Kidney (tissue), 14 donors: Measurements from ENCODE around the gene TCF7L2. TPM values are rescaled to one million over a fixed set of nuclear protein-coding genes. Genes with fewer than 3 reads are reported as not detected.

Source experiments
- DNase-seq, 5 donors: peaks; one replicate each; pipeline ENCODE4 v3.0.0-alpha.2; 2013 to 2020
- FAIRE-seq: peaks from 2 replicates; lab custom pipeline; 2012; peaks lifted over from hg19 to GRCh38; lab: Jason Lieb, UNC
- H3K27ac ChIP-seq, 2 donors: one replicate each; pipeline ENCODE4 v1.7.0; 2013; ENCODE audit warnings: low read depth in 2 of 2, low read length in 2 of 2, inconsistent platforms in 1 of 2
- H3K27me3 ChIP-seq: one replicate; pipeline ENCODE4 v1.7.1; 2013; ENCODE audit warnings: low read length, inconsistent platforms; ENCODE audit not compliant: control insufficient read depth, insufficient read depth
- H3K36me3 ChIP-seq, 3 donors: one replicate each; pipeline versions ENCODE4 v1.7.0 to v1.7.1; 2013; ENCODE audit warnings: low read length in 3 of 3, control low read depth in 1 of 3, inconsistent platforms in 1 of 3; ENCODE audit not compliant: insufficient read depth in 3 of 3, control insufficient read depth in 2 of 3
- H3K4me1 ChIP-seq, 3 donors: one replicate each; pipeline versions ENCODE4 v1.7.0 to v1.7.1; 2013; ENCODE audit warnings: low read length in 3 of 3, inconsistent platforms in 1 of 3, low read depth in 1 of 3; ENCODE audit not compliant: control insufficient read depth in 2 of 3, insufficient read depth in 2 of 3
- H3K4me3 ChIP-seq, 3 donors: one replicate each; pipeline versions ENCODE4 v1.7.0 to v1.8.1; 2013; ENCODE audit warnings: low read length in 3 of 3, control low read depth in 1 of 3, inconsistent platforms in 1 of 3
- H3K9ac ChIP-seq, 3 donors: one replicate each; pipeline versions ENCODE4 v1.7.0 to v1.7.1; 2013; ENCODE audit warnings: low read length in 3 of 3, control low read depth in 1 of 3, inconsistent platforms in 1 of 3
- H3K9me3 ChIP-seq, 3 donors: one replicate each; pipeline versions ENCODE4 v1.7.0 to v1.7.1; 2013; ENCODE audit warnings: low read length in 3 of 3, control low read depth in 1 of 3, inconsistent platforms in 1 of 3; ENCODE audit not compliant: control insufficient read depth in 2 of 3, insufficient read depth in 1 of 3
- CTCF ChIP-seq: IDR thresholded peaks from 3 replicates; pipeline ENCODE4 v1.5.1; 2012; ENCODE audit warnings: mild to moderate bottlenecking, moderate library complexity, borderline replicate concordance; ENCODE audit not compliant: insufficient read depth; ENCODE audit errors: extremely low read depth
- intact Hi-C: fragments of 100-400 bp; cut with DNase I; formaldehyde crosslinking; loops from one replicate; pipeline ENCODE4 v1.11.1; 2022
- polyA plus RNA-seq: library from polyadenylated mRNA; stranded (reverse); fragments of 350-450 nt; fragmentation: Illumina TruSeq; extraction: RNeasy Lipid Tissue Mini Kit (QIAGEN cat#74804); gene quantifications from one replicate; pipeline ENCODE4 v1.2.3, GENCODE V29; 2014; ENCODE audit warnings: low read depth, low replicate concordance; ENCODE audit not compliant: insufficient read depth
- total RNA-seq: library from RNA; stranded (reverse); fragmentation: NEBNext Ultra II Directional; extraction: Animal tissue kit (Norgen Biotek cat#: 25700); gene quantifications from one replicate; pipeline ENCODE4 v1.2.1, GENCODE V29; 2021
- donor health status: control.
- donor health status: control.
- donor health status: control.
- donor health status: control.
- donor health status: control.
- donor health status: DM: yes; HTN: yes; CAD: no.
- donor health status: Normal renal cell carcinoma (clear cell type).

The TCF7L2 gene
- total and polyA plus RNA-seq, 2 donors from 2014 or later: 6.5 to 32.4 TPM

DNA sequence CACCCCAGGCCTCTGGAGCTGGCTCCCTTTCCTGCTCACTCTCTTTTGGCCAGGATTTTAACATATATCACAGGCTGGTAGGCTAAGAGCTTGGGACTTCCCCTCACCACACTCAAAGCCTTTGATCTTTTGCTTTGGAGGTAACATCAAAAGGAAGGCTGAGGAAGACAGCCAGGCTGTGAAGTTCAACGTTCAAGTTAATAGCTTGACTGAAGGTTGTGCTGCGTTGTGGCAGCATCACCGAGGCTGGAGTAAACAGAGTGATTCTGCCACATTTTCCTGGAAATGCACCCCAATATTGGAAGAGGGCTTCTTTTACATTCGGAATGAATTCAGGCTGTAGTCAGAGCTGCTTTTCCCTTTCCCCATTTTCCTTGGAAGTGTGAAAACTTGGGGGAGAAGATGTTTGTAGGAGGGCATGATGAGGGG is 57.3 kb downstream of the TCF7L2 start:
- Histone ChIP-seq H3K36me3 (no peaks in the 10 kb centered on the region), H3K9me3 (no peaks in the 10 kb centered on the region), H3K4me1 (peaks cover 0 to 7% (median 5%) of the 10 kb centered on the region in 3 donors), H3K4me3 (no peak overlapping the region), H3K9ac (no peak overlapping the region), H3K27me3 (no peaks in the 10 kb centered on the region), H3K27ac (no peak overlapping the region)
- FAIRE-seq (no peak), DNase-seq (no peak)
- intact Hi-C loops: no loop called here
- no peak for TF ChIP-seq CTCF

GRCh38 chr10:113007821-113008220 is 57.8 kb downstream of the TCF7L2 start:
- intact Hi-C loops: no loop called here
- DNase-seq (no peak), FAIRE-seq (no peak)
- H3K4me1 ChIP-seq: peaks cover 0 to 7% (median 5%) of the 10 kb centered on the region in 3 donors
- H3K27ac ChIP-seq: no peak overlapping the region
- no peak overlapping the region for H3K4me3 ChIP-seq
- no peak for TF ChIP-seq CTCF
- H3K27me3 ChIP-seq: no peaks in the 10 kb centered on the region
- no peak overlapping the region for H3K9ac ChIP-seq
- no peaks in the 10 kb centered on the region for H3K9me3 ChIP-seq
- H3K36me3 ChIP-seq: no peaks in the 10 kb centered on the region

- TF ChIP-seq CTCF: no peak
- DNase-seq: no peak
- intact Hi-C loops: no loop called here
Observed at GRCh38 chr10:113011592-113012374, 61.7 kb downstream of the TCF7L2 start.

More at GRCh38 chr10:113011592-113012374, 61.7 kb downstream of the TCF7L2 start:
- FAIRE-seq: no peak
- H3K4me3 ChIP-seq: no peak overlapping the region
- H3K27ac ChIP-seq: no peak overlapping the region
- H3K4me1 ChIP-seq: peaks cover 0 to 2% (median 0%) of the 10 kb centered on the region in 3 donors
- H3K36me3 ChIP-seq: no peaks in the 10 kb centered on the region
- H3K27me3 ChIP-seq: no peaks in the 10 kb centered on the region
- no peaks in the 10 kb centered on the region for H3K9me3 ChIP-seq
- H3K9ac ChIP-seq: no peak overlapping the region
